GM23338 (cell line): ENCODE measurements around the gene ARAP1. TPM values are rescaled to one million over a fixed set of nuclear protein-coding genes. Genes with fewer than 3 reads are reported as not detected.

Source experiments
- ATAC-seq: fragments of 200-7000 bp; cut with Tn5 transposase; 3 replicates; pipeline ENCODE4 v1.9.1; 2020
- DNase-seq: peaks from one replicate; pipeline ENCODE4 v3.0.0-alpha.2; 2015; ENCODE audit warnings: low spot score
- H2AFZ ChIP-seq: fragments of 200-600 bp; sonication (generic); 2 replicates; pipeline ENCODE4 v1.8.0; 2016; ENCODE audit warnings: antibody characterized with exemption, mild to moderate bottlenecking, moderate library complexity
- H3F3A ChIP-seq: fragments of 200-600 bp; sonication (generic); replicated peaks from 2 replicates; pipeline ENCODE4 v1.8.0; 2017; ENCODE audit warnings: antibody characterized with exemption, mixed run types, low read depth
- H3K27ac ChIP-seq: fragments of 200-600 bp; sonication (generic); 2 replicates; pipeline ENCODE4 v1.6.1; 2016; ENCODE audit warnings: low read depth
- H3K27me3 ChIP-seq: fragments of 200-600 bp; sonication (generic); 2 replicates; pipeline ENCODE4 v1.8.0; 2016; ENCODE audit warnings: mild to moderate bottlenecking, mixed run types, moderate library complexity; ENCODE audit not compliant: insufficient read depth
- H3K36me3 ChIP-seq: fragments of 200-600 bp; sonication (generic); 2 replicates; pipeline ENCODE4 v1.8.0; 2016; ENCODE audit warnings: mild to moderate bottlenecking; ENCODE audit not compliant: insufficient read depth
- H3K4me1 ChIP-seq: fragments of 200-600 bp; sonication (generic); 2 replicates; pipeline ENCODE4 v1.8.0; 2016; ENCODE audit warnings: mild to moderate bottlenecking, moderate library complexity; ENCODE audit not compliant: insufficient read depth
- H3K4me2 ChIP-seq: fragments of 200-600 bp; sonication (generic); 2 replicates; pipeline ENCODE4 v1.7.1; 2017; ENCODE audit warnings: mixed run types
- H3K4me3 ChIP-seq: fragments of 200-600 bp; sonication (generic); 2 replicates; pipeline ENCODE4 v1.6.1; 2016; ENCODE audit warnings: mixed run types
- H3K79me2 ChIP-seq: fragments of 200-600 bp; sonication (generic); replicated peaks from 2 replicates; pipeline ENCODE4 v1.8.0; 2017; ENCODE audit warnings: mild to moderate bottlenecking; ENCODE audit not compliant: insufficient read depth
- H3K9me2 ChIP-seq: fragments of 200-600 bp; sonication (generic); 2 replicates; pipeline ENCODE4 v1.8.0; 2017; ENCODE audit not compliant: insufficient read depth
- H4K20me1 ChIP-seq: fragments of 200-600 bp; sonication (generic); replicated peaks from 2 replicates; pipeline ENCODE4 v1.8.0; 2017; ENCODE audit warnings: mild to moderate bottlenecking; ENCODE audit not compliant: insufficient read depth
- H3K27ac Mint-ChIP-seq: 2 replicates; pipeline ENCODE4 v1.8.0; 2020; ENCODE audit warnings: inconsistent platforms, mild to moderate bottlenecking, moderate library complexity, mixed read lengths
- H3K27me3 Mint-ChIP-seq: 3 replicates; pipeline ENCODE4 v1.8.0; 2022; ENCODE audit warnings: low read depth, mild to moderate bottlenecking, moderate library complexity, mixed read lengths, inconsistent platforms; ENCODE audit not compliant: insufficient read depth, poor library complexity
- H3K36me3 Mint-ChIP-seq: 3 replicates; pipeline ENCODE4 v1.8.0; 2021; ENCODE audit warnings: low read depth, mild to moderate bottlenecking, inconsistent platforms, moderate library complexity, mixed read lengths
- H3K4me1 Mint-ChIP-seq: 3 replicates; pipeline ENCODE4 v1.8.0; 2020; ENCODE audit warnings: mild to moderate bottlenecking, inconsistent platforms, mixed read lengths
- H3K4me3 Mint-ChIP-seq: 3 replicates; pipeline ENCODE4 v1.8.0; 2021; ENCODE audit warnings: moderate library complexity, mild to moderate bottlenecking, inconsistent platforms, mixed read lengths
- H3K9me3 Mint-ChIP-seq: 3 replicates; pipeline ENCODE4 v1.8.0; 2020; ENCODE audit warnings: moderate library complexity, mild to moderate bottlenecking, inconsistent platforms, mixed read lengths
- CREB1 ChIP-seq: fragments of 250-450 bp; sonication (Bioruptor Pico); IDR thresholded peaks from 2 replicates; pipeline ENCODE4 v1.5.0; 2020; ENCODE audit warnings: low read depth, mild to moderate bottlenecking, moderate library complexity
- EZH2 ChIP-seq: fragments of 200-600 bp; sonication (generic); IDR thresholded peaks from one replicate; pipeline ENCODE4 v1.8.0; 2017; ENCODE audit warnings: antibody characterized with exemption, mild to moderate bottlenecking, low read depth; ENCODE audit not compliant: unreplicated experiment
- EZH2phosphoT487 ChIP-seq: fragments of 200-600 bp; sonication (generic); IDR thresholded peaks from one replicate; pipeline ENCODE4 v1.8.1; 2018; ENCODE audit warnings: antibody characterized with exemption; ENCODE audit not compliant: unreplicated experiment
- JUNB ChIP-seq: IDR thresholded peaks from one replicate; pipeline ENCODE4 v1.6.1; 2016; ENCODE audit warnings: antibody characterized with exemption; ENCODE audit not compliant: unreplicated experiment
- NANOG ChIP-seq: IDR thresholded peaks from 2 replicates; pipeline ENCODE4 v1.6.1; 2016; ENCODE audit warnings: antibody characterized with exemption, borderline replicate concordance
- POLR2AphosphoS5 ChIP-seq: IDR thresholded peaks from 2 replicates; pipeline ENCODE4 v1.6.1; 2016; ENCODE audit warnings: antibody characterized with exemption, low read depth
- STAT1 ChIP-seq: IDR thresholded peaks from one replicate; pipeline ENCODE4 v1.6.1; 2016; ENCODE audit warnings: antibody characterized with exemption; ENCODE audit not compliant: unreplicated experiment
- ZNF114 ChIP-seq: fragments of 250-450 bp; sonication (Bioruptor Pico); IDR thresholded peaks from 2 replicates; pipeline ENCODE4 v1.5.0; 2020; ENCODE audit warnings: mild to moderate bottlenecking, moderate library complexity
- ZNF331 ChIP-seq: fragments of 250-450 bp; sonication (Bioruptor Pico); IDR thresholded peaks from 2 replicates; pipeline ENCODE4 v1.5.0; 2020; ENCODE audit warnings: low read depth, mild to moderate bottlenecking, moderate library complexity
- polyA plus RNA-seq: library from polyadenylated mRNA; unstranded; fragments of >200 nt; fragmentation: Nextera tagmentation; extraction: Ambion mirVana; gene quantifications from 2 replicates; pipeline ENCODE4 v1.2.1, GENCODE V29; 2016
- total RNA-seq: library from RNA; depleted of rRNA; stranded (reverse); fragments of >200 nt; shearing (Covaris generic); gene quantifications from 2 replicates; pipeline ENCODE4 v1.2.3, GENCODE V29; 2014
- TF ChIP-seq, protein P1 (sequence below): IDR thresholded peaks from one replicate; pipeline ENCODE4 v1.6.1; 2018; ENCODE audit warnings: antibody characterized with exemption; ENCODE audit not compliant: unreplicated experiment
- TF ChIP-seq, protein P2 (sequence below), 2 experiments: fragments of 200-600 bp in 1 of 2; sonication (generic) in 1 of 2; conservative IDR thresholded peaks; 2 replicates each; pipeline versions ENCODE4 v1.5.1 to v1.6.1; 2016 to 2017; ENCODE audit warnings: antibody characterized with exemption in 2 of 2, low read depth in 2 of 2, mild to moderate bottlenecking in 2 of 2, moderate library complexity in 1 of 2
- TF ChIP-seq, protein P3 (sequence below): IDR thresholded peaks from 2 replicates; pipeline ENCODE4 v1.6.1; 2016; ENCODE audit warnings: antibody characterized with exemption

Gene ARAP1
- total and polyA plus RNA-seq, 2 experiments from 2014 or later = 24.5 to 116 TPM

DNA sequence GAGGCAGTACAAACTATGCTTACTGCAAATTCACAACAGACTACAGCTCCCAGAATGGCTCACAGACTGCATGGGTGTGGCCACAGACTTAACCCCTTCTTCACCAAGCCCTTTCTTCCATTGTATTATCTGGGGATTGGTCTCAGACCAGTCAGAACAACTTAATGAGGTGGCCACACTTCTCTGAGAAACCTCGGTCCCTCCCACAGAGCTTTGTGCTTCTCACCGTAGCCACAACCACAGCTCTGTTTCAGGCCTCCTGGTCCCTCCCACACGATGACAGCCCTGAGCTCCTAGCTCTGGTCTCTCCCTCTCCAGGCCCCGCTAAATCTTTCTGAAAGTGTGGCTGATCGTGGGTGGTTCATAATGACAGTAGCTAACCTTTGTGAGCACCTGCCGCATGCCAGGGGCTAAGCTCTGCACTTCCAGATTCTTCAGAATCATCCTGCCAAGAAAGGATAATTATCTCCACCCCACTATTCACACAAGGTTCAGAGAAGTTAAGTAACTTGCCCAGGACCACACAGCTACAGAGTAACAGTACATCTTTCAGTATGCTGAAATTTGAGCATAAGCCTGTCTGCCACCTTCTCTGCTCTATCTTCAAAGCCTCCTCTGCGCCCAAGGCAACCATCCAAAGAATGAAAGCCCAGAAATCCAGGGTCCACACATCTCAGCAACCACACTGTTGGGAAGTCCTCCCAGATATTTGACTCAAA, 83.4 kb downstream of the ARAP1 start (continued):
- TF ChIP-seq, protein P1, sequence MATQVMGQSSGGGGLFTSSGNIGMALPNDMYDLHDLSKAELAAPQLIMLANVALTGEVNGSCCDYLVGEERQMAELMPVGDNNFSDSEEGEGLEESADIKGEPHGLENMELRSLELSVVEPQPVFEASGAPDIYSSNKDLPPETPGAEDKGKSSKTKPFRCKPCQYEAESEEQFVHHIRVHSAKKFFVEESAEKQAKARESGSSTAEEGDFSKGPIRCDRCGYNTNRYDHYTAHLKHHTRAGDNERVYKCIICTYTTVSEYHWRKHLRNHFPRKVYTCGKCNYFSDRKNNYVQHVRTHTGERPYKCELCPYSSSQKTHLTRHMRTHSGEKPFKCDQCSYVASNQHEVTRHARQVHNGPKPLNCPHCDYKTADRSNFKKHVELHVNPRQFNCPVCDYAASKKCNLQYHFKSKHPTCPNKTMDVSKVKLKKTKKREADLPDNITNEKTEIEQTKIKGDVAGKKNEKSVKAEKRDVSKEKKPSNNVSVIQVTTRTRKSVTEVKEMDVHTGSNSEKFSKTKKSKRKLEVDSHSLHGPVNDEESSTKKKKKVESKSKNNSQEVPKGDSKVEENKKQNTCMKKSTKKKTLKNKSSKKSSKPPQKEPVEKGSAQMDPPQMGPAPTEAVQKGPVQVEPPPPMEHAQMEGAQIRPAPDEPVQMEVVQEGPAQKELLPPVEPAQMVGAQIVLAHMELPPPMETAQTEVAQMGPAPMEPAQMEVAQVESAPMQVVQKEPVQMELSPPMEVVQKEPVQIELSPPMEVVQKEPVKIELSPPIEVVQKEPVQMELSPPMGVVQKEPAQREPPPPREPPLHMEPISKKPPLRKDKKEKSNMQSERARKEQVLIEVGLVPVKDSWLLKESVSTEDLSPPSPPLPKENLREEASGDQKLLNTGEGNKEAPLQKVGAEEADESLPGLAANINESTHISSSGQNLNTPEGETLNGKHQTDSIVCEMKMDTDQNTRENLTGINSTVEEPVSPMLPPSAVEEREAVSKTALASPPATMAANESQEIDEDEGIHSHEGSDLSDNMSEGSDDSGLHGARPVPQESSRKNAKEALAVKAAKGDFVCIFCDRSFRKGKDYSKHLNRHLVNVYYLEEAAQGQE = no peak
- TF ChIP-seq STAT1 = no peak
- no peak for TF ChIP-seq ZNF114 (CRISPR knock-in tag)
- TF ChIP-seq, protein P2, sequence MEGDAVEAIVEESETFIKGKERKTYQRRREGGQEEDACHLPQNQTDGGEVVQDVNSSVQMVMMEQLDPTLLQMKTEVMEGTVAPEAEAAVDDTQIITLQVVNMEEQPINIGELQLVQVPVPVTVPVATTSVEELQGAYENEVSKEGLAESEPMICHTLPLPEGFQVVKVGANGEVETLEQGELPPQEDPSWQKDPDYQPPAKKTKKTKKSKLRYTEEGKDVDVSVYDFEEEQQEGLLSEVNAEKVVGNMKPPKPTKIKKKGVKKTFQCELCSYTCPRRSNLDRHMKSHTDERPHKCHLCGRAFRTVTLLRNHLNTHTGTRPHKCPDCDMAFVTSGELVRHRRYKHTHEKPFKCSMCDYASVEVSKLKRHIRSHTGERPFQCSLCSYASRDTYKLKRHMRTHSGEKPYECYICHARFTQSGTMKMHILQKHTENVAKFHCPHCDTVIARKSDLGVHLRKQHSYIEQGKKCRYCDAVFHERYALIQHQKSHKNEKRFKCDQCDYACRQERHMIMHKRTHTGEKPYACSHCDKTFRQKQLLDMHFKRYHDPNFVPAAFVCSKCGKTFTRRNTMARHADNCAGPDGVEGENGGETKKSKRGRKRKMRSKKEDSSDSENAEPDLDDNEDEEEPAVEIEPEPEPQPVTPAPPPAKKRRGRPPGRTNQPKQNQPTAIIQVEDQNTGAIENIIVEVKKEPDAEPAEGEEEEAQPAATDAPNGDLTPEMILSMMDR (conservative IDR thresholded peaks at IDR 0.05; ENCODE audit: low read depth in 2 of 2) = no peak
- no peak for TF ChIP-seq NANOG
- TF ChIP-seq EZH2 = no peak
- no peak for TF ChIP-seq JUNB
- TF ChIP-seq ZNF331 (CRISPR knock-in tag) = no peak

DNA sequence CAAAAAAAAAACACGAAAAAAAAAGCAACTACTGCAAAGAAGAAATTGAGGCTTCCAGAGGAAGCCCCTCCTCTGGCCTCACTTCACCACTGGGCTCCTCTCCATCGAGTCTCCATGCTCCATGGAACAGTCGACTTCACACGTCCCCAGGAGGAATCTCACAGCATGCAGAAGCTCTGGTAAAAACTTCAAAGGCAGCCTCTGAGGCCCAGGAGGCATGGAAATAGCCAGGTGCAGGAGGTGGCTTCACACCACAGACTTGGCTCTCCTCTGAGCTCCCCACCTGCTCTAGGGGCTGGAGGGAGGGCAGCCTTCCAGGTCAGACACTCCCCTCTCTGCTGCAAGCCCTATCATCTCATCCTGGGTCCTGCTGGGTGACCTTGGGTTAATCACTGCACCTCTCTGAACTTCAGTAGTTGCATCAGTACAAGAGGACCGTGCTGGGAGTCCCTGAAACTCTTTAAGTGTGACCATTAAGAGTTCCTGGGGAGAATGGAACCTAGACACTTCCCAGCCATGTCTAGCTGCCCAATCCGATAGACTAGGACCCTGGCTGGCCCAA, 86.2 kb downstream of the ARAP1 start:
- peaks cover 17% of the 10 kb centered on the region for H3K9me3 Mint-ChIP-seq
- no peak for ATAC-seq
- no peak for DNase-seq
- no peak for TF ChIP-seq EZH2
- TF ChIP-seq POLR2AphosphoS5 = no peak
- TF ChIP-seq CREB1 = no peak
- TF ChIP-seq ZNF114 (CRISPR knock-in tag) = no peak
- TF ChIP-seq, protein P2 (conservative IDR thresholded peaks at IDR 0.05; ENCODE audit: low read depth in 2 of 2) = no peak
- TF ChIP-seq, protein P3, sequence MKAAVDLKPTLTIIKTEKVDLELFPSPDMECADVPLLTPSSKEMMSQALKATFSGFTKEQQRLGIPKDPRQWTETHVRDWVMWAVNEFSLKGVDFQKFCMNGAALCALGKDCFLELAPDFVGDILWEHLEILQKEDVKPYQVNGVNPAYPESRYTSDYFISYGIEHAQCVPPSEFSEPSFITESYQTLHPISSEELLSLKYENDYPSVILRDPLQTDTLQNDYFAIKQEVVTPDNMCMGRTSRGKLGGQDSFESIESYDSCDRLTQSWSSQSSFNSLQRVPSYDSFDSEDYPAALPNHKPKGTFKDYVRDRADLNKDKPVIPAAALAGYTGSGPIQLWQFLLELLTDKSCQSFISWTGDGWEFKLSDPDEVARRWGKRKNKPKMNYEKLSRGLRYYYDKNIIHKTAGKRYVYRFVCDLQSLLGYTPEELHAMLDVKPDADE = no peak
- TF ChIP-seq EZH2phosphoT487 = no peak

More for the DNA sequence above, 86.2 kb downstream of the ARAP1 start:
- Mint-ChIP-seq H3K4me3 (no peak overlapping the region), H3K27ac (no peak overlapping the region), H3K4me1 (peaks cover 19% of the 10 kb centered on the region), H3K36me3 (peaks cover 18% of the 10 kb centered on the region), H3K27me3 (peaks cover 14% of the 10 kb centered on the region)
- Histone ChIP-seq H3K27me3 (no peaks in the 10 kb centered on the region), H3K79me2 (no peaks in the 10 kb centered on the region), H4K20me1 (no peaks in the 10 kb centered on the region), H3K4me2 (no peak overlapping the region), H3F3A (no peaks in the 10 kb centered on the region), H3K36me3 (no peaks in the 10 kb centered on the region), H3K4me1 (peaks cover 17% of the 10 kb centered on the region), H3K4me3 (no peak overlapping the region), H3K27ac (no peak overlapping the region), H2AFZ (no peak overlapping the region), H3K9me2 (no peaks in the 10 kb centered on the region)
